CD4-positive, alpha-beta T cell (primary cell): Measurements from ENCODE around the gene HIC1. TPM values are rescaled to one million over a fixed set of nuclear protein-coding genes. Genes with fewer than 3 reads are reported as not detected.
"Not testable (repeated sequence)": the region's sequence is repeated elsewhere in the genome, so short reads cannot be mapped to it uniquely, and the experiment has no call there.

Source experiments
- ATAC-seq: fragments of 200-7000 bp; cut with Tn5 transposase; one replicate; pipeline ENCODE4 v1.10.0; 2022; ENCODE audit warnings: mild to moderate bottlenecking; ENCODE audit not compliant: poor library complexity
- CTCF ChIA-PET: fragments of 350-600 bp; sonication (Branson Sonifier 250); formaldehyde crosslinking; loops from one replicate; lab custom pipeline; 2021; ENCODE audit warnings: antibody characterized with exemption, inconsistent platforms; lab: Charles Lee
- POLR2A ChIA-PET: fragments of 350-600 bp; sonication (Branson Sonifier 250); formaldehyde crosslinking; loops from one replicate; lab custom pipeline; 2021; ENCODE audit warnings: antibody characterized with exemption, inconsistent platforms; lab: Charles Lee
- DNase-seq, 14 experiments: peaks; one replicate each; pipeline ENCODE4 v3.0.0-alpha.2; 2013 to 2020; ENCODE audit warnings: mixed read lengths in 2 of 14
- H3K27ac ChIP-seq, 2 donors: one replicate each; pipeline versions ENCODE4 v1.5.1 to v1.7.0; 2013; ENCODE audit warnings: low read length in 2 of 2, low read depth in 1 of 2, mild to moderate bottlenecking in 1 of 2
- H3K27me3 ChIP-seq, 2 experiments: 1 replicate in 1 of 2; 2 replicates in 1 of 2; pipeline versions ENCODE4 v1.6.1 to v1.7.0; 2013; ENCODE audit warnings: low read length in 2 of 2, control low read depth in 1 of 2, mild to moderate bottlenecking in 1 of 2, moderate library complexity in 1 of 2; ENCODE audit not compliant: insufficient read depth in 2 of 2, control insufficient read depth in 1 of 2
- H3K36me3 ChIP-seq: one replicate; pipeline ENCODE4 v1.6.1; 2013; ENCODE audit warnings: low read length, control low read depth; ENCODE audit not compliant: insufficient read depth
- H3K4me1 ChIP-seq: one replicate; pipeline ENCODE4 v1.6.1; 2013; ENCODE audit warnings: low read length, control low read depth; ENCODE audit not compliant: insufficient read depth
- H3K4me3 ChIP-seq: one replicate; pipeline ENCODE4 v1.5.1; 2013; ENCODE audit warnings: mild to moderate bottlenecking, low read length, moderate library complexity
- H3K9me3 ChIP-seq, 2 experiments: 1 replicate in 1 of 2; 2 replicates in 1 of 2; pipeline versions ENCODE4 v1.6.1 to v1.7.0; 2013; ENCODE audit warnings: low read length in 2 of 2, mild to moderate bottlenecking in 2 of 2, control low read depth in 1 of 2, moderate library complexity in 1 of 2; ENCODE audit not compliant: control insufficient read depth in 1 of 2, insufficient read depth in 1 of 2
- H3K27ac Mint-ChIP-seq: one replicate; pipeline ENCODE4 v1.8.0; 2020; ENCODE audit warnings: mixed read lengths
- H3K27me3 Mint-ChIP-seq: one replicate; pipeline ENCODE4 v1.8.0; 2021; ENCODE audit warnings: mixed read lengths
- H3K36me3 Mint-ChIP-seq: one replicate; pipeline ENCODE4 v1.8.0; 2021; ENCODE audit warnings: low read depth, mixed read lengths
- H3K4me1 Mint-ChIP-seq: one replicate; pipeline ENCODE4 v1.8.0; 2021; ENCODE audit warnings: low read depth, mixed read lengths
- H3K4me3 Mint-ChIP-seq: one replicate; pipeline ENCODE4 v1.8.0; 2020; ENCODE audit warnings: mild to moderate bottlenecking, mixed read lengths
- H3K9me3 Mint-ChIP-seq: one replicate; pipeline ENCODE4 v1.8.0; 2020; ENCODE audit warnings: mixed read lengths
- CTCF ChIP-seq: fragments of 200-600 bp; IDR thresholded peaks from one replicate; pipeline ENCODE4 v1.8.0; 2022; ENCODE audit warnings: antibody characterized with exemption, mild to moderate bottlenecking
- intact Hi-C, 2 experiments: fragments of 100-400 bp; cut with DNase I in 1 of 2; cut with micrococcal nuclease in 1 of 2; formaldehyde crosslinking; loops; one replicate each; pipeline versions ENCODE4 v1.15.1 to v1.9.0; 2023 to 2025; cut with DNase I, micrococcal nuclease
- total RNA-seq, 174 experiments: library from RNA in 2 of 174; stranded (reverse) in 2 of 174; gene quantifications; one replicate each; pipeline ENCODE4 v1.2.3 and lab custom pipeline; 2021 to 2026

Gene HIC1
- total RNA-seq, 2 experiments from 2014 or later, result 2.4 to 3.0 TPM

DNA sequence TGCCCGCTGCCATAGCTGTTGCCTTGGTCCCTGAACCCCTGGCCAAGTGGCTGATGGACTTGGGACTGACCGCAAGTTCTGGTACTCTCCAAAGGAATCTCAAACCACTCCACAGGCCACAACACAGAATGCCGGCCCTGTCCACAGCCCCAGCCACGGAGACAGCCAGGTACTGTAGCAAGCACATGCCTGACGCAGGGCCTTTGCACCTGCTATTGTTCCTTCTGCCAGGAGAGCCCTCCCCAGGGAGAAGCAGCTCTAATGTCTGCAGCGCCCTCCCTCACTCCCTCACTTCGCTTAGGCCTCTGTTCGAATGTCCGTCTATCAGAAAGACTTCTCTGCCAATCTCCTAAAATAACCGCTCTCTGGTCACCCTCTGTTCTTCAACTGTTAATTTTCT is 45.2 kb upstream of the HIC1 start:
- no peaks in the 10 kb centered on the region for H3K4me1 Mint-ChIP-seq
- no peak overlapping the region for H3K4me3 ChIP-seq
- no peak for DNase-seq
- no peak overlapping the region for H3K4me3 Mint-ChIP-seq
- POLR2A ChIA-PET, result no interaction called here
- H3K27ac Mint-ChIP-seq, result no peak overlapping the region
- H3K9me3 ChIP-seq, result no peaks in the 10 kb centered on the region
- no peaks in the 10 kb centered on the region for H3K4me1 ChIP-seq
- intact Hi-C loops, result no loop called here
- H3K36me3 ChIP-seq, result no peaks in the 10 kb centered on the region
- peaks cover 18% of the 10 kb centered on the region for H3K27me3 Mint-ChIP-seq
- no peak for ATAC-seq
- no peak overlapping the region for H3K27ac ChIP-seq
- H3K27me3 ChIP-seq, result peaks cover 0 to 6% of the 10 kb centered on the region in 2 experiments
- CTCF ChIA-PET, result no interaction called here
- no peaks in the 10 kb centered on the region for H3K9me3 Mint-ChIP-seq
- TF ChIP-seq CTCF, result no peak
- H3K36me3 Mint-ChIP-seq, result no peaks in the 10 kb centered on the region

DNA sequence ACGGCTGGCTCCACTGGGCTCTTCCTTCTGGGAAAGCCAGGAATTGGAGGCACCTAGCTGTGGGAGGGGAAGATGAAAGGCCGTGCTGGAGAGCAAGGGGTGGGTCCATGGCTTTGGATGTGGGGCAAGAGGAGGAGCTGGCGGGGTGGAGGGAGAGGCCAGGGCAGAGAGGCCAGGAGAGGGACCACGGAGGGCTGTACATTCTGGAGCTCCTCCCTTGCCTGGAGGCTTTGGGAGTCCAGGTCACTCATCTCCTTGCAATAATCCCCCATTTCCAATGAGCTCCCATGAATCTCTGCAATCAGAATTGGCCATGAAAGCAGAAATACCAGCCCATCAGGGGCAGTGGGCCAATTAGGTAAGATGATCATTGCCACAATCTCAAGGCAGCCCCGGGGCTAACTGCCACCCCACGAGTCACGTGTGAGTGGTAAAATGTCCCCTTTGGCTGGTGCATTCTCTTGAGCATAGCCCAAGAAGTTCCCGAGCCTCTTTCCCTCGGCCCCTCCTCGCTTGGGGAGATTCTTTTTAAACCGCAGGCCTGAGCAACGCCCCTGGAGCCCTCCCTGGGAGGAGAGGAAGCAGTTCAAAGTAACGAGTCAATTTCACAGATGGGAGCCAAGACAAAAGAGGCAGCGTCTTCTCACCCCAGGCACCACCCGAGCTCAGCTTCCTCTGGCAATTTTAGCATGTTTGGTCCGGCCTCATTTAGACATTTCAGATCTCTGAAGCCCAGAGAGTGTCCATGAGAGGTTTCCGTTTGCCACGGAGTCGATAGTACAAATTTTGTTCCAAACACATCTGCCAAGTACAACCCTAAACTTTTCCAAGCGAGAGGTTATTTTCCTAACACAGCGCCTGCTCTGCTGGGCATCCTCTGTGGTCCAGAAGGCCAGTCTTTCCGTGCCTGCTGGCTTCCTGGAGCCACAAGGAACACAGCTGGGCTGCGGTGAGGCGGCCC is 43.2 kb upstream of the HIC1 start:
- no peaks in the 10 kb centered on the region for H3K9me3 Mint-ChIP-seq
- intact Hi-C loops, result no loop called here
- ChIA-PET CTCF (no interaction called here), POLR2A (no interaction called here)
- DNase-seq (no peak), ATAC-seq (no peak)
- H3K27me3 Mint-ChIP-seq, result peaks cover 23% of the 10 kb centered on the region
- H3K9me3 ChIP-seq, result no peaks in the 10 kb centered on the region
- no peaks in the 10 kb centered on the region for H3K4me1 ChIP-seq
- H3K4me1 Mint-ChIP-seq, result no peaks in the 10 kb centered on the region
- H3K27ac Mint-ChIP-seq, result no peak overlapping the region
- H3K27me3 ChIP-seq, result peaks cover 0 to 6% of the 10 kb centered on the region in 2 experiments
- no peaks in the 10 kb centered on the region for H3K36me3 ChIP-seq
- H3K27ac ChIP-seq, result no peak overlapping the region
- H3K36me3 Mint-ChIP-seq, result no peaks in the 10 kb centered on the region
- no peak overlapping the region for H3K4me3 Mint-ChIP-seq
- no peak for TF ChIP-seq CTCF
- H3K4me3 ChIP-seq, result no peak overlapping the region

GRCh38 chr17:2012499-2012898 is 42.4 kb upstream of the HIC1 start:
- H3K4me3 Mint-ChIP-seq, result no peak overlapping the region
- ATAC-seq (no peak), DNase-seq (no peak)
- POLR2A ChIA-PET, result no interaction called here
- H3K4me1 Mint-ChIP-seq, result no peaks in the 10 kb centered on the region
- H3K36me3 Mint-ChIP-seq, result no peaks in the 10 kb centered on the region
- no peak for TF ChIP-seq CTCF
- no peak overlapping the region for H3K27ac ChIP-seq
- intact Hi-C loops, result no loop called here
- H3K9me3 ChIP-seq, result no peaks in the 10 kb centered on the region
- CTCF ChIA-PET, result no interaction called here
- H3K36me3 ChIP-seq, result no peaks in the 10 kb centered on the region
- no peaks in the 10 kb centered on the region for H3K4me1 ChIP-seq
- peaks cover 26% of the 10 kb centered on the region for H3K27me3 Mint-ChIP-seq
- no peak overlapping the region for H3K4me3 ChIP-seq
- peaks cover 0 to 10% of the 10 kb centered on the region in 2 experiments for H3K27me3 ChIP-seq
- no peak overlapping the region for H3K27ac Mint-ChIP-seq
- H3K9me3 Mint-ChIP-seq, result no peaks in the 10 kb centered on the region

DNA sequence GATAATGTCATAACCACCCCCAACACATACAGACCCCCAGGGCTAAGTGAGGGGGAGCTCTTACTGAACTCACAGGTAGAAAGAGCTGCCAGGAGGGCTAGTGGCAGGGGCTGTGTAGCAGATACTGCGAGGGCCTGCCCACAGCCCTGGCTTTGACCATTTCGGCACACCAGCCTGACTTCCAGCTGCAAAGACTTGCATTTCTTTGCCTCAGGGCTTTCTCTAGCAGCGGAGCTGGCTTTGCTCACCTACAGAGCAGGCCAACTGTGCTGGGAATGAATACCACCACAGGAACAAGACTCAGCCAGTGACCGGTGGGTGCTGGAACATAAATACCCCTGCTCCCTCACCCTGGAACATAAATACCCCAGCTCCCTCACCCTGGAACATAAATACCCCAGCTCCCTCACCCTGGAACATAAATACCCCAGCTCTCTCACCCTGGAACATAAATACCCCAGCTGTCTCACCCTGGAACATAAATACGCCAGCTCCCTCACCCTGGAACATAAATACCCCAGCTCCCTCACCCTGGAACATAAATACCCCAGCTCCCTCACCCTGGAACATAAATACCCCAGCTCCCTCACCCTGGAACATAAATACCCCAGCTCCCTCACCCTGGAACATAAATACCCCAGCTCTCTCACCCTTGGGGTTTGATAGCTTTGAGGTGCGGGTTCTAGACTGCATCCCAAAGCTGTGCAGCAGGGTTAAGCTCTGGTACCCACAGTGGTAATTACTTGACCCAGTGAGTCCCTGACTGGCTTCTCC is 41.5 kb upstream of the HIC1 start:
- H3K36me3 Mint-ChIP-seq, H3K9me3 ChIP-seq, H3K36me3 ChIP-seq, ATAC-seq, H3K27ac Mint-ChIP-seq, CTCF ChIA-PET, intact Hi-C loops, POLR2A ChIA-PET, H3K4me3 ChIP-seq, H3K9me3 Mint-ChIP-seq, H3K4me1 ChIP-seq, H3K4me3 Mint-ChIP-seq, H3K27ac ChIP-seq, DNase-seq, H3K4me1 Mint-ChIP-seq: not testable (repeated sequence)
- peaks cover 0 to 14% of the 10 kb centered on the region in 2 experiments for H3K27me3 ChIP-seq
- H3K27me3 Mint-ChIP-seq, result peaks cover 26% of the 10 kb centered on the region
